A549 (cell line): ENCODE data around the gene MUC3A. TPM values are rescaled to one million over a fixed set of nuclear protein-coding genes. Genes with fewer than 3 reads are reported as not detected.
"Not testable (repeated sequence)": the region's sequence is repeated elsewhere in the genome, so short reads cannot be mapped to it uniquely, and the experiment has no call there.

ENCODE experiments used
- ATAC-seq, 2 experiments: fragments of 200-7000 bp in 1 of 2; fragments of >200 bp in 1 of 2; cut with Nextera tagmentation in 1 of 2; cut with Tn5 transposase in 1 of 2; 3 replicates each; pipeline versions ENCODE4 v1.8.0 to v1.9.1; 2018 to 2020; ENCODE audit warnings: mild to moderate bottlenecking in 1 of 2, moderate library complexity in 1 of 2
- CTCF ChIA-PET: fragments of 300-600 bp; sonication (Branson Sonifier 250); formaldehyde crosslinking; extraction: SDS; loops from one replicate; lab custom pipeline; 2021; ENCODE audit warnings: antibody characterized with exemption, inconsistent platforms; lab: Yijun Ruan, JAX
- POLR2A ChIA-PET: fragments of 350-600 bp; formaldehyde crosslinking; extraction: SDS; loops from one replicate; lab custom pipeline; 2021; ENCODE audit warnings: antibody characterized with exemption, inconsistent platforms; lab: Yijun Ruan, JAX
- DNase-seq, 2 experiments: peaks; one replicate each; pipeline versions ENCODE4 v3.0.0 to v3.0.0-alpha.2; 2011 to 2016; ENCODE audit warnings: low read depth in 1 of 2, low spot score in 1 of 2
- FAIRE-seq: peaks from 2 replicates; lab custom pipeline; 2011; peaks lifted over from hg19 to GRCh38; lab: Jason Lieb, UNC
- H3K27ac ChIP-seq, 2 experiments: fragments of >200 bp; sonication (Bioruptor Twin); formaldehyde crosslinking; 3 replicates each; pipeline ENCODE4 v1.5.1; 2016 to 2017
- H3K4me1 ChIP-seq: fragments of >200 bp; sonication (Bioruptor Twin); formaldehyde crosslinking; 3 replicates; pipeline ENCODE4 v1.6.1; 2016
- H3K4me2 ChIP-seq: fragments of >200 bp; sonication (Bioruptor Twin); formaldehyde crosslinking; 3 replicates; pipeline ENCODE4 v1.6.1; 2016
- H3K4me3 ChIP-seq: fragments of >200 bp; sonication (Bioruptor Twin); formaldehyde crosslinking; 3 replicates; pipeline ENCODE4 v1.5.1; 2016
- H3K9me3 ChIP-seq: fragments of >200 bp; sonication (Bioruptor Twin); formaldehyde crosslinking; 3 replicates; pipeline ENCODE4 v1.6.1; 2016
- BCL3 ChIP-seq: fragments of >200 bp; sonication (Bioruptor Twin); formaldehyde crosslinking; IDR thresholded peaks from 3 replicates; pipeline ENCODE4 v1.6.1; 2016
- CBX2 ChIP-seq: fragments of 200-600 bp; sonication (generic); IDR thresholded peaks from 2 replicates; pipeline ENCODE4 v1.6.1; 2016; ENCODE audit warnings: low read depth, mild to moderate bottlenecking, borderline replicate concordance
- CBX8 ChIP-seq: fragments of 200-600 bp; sonication (generic); IDR thresholded peaks from 2 replicates; pipeline ENCODE4 v1.6.1; 2016
- CHD2 ChIP-seq: fragments of 150-350 bp; IDR thresholded peaks from 2 replicates; pipeline ENCODE4 v1.6.1; 2014; ENCODE audit warnings: low read length; ENCODE audit not compliant: partially characterized antibody
- CTCF ChIP-seq: fragments of >200 bp; sonication (Bioruptor Twin); formaldehyde crosslinking; IDR thresholded peaks from 3 replicates; pipeline ENCODE4 v1.5.1; 2016
- E2F6 ChIP-seq: IDR thresholded peaks from 2 replicates; pipeline ENCODE4 v1.6.1; 2012; ENCODE audit warnings: low read depth, borderline replicate concordance
- EHF ChIP-seq: fragments of 250-450 bp; sonication (Bioruptor Pico); IDR thresholded peaks from 2 replicates; pipeline ENCODE4 v1.5.0; 2020; ENCODE audit warnings: mild to moderate bottlenecking
- EHMT2 ChIP-seq: fragments of 200-600 bp; sonication (generic); IDR thresholded peaks from 2 replicates; pipeline ENCODE4 v1.6.1; 2016; ENCODE audit warnings: antibody characterized with exemption, low read depth, mild to moderate bottlenecking, moderate library complexity
- EP300 ChIP-seq, 2 experiments: fragments of >200 bp; sonication (Bioruptor Twin); formaldehyde crosslinking; IDR thresholded peaks; 2 replicates in 1 of 2; 3 replicates in 1 of 2; pipeline ENCODE4 v1.6.1; 2016 to 2017
- ESRRA ChIP-seq: fragments of 150-350 bp; IDR thresholded peaks from 2 replicates; pipeline ENCODE4 v1.6.1; 2014; ENCODE audit warnings: mild to moderate bottlenecking, low read length, borderline replicate concordance
- GATA3 ChIP-seq: IDR thresholded peaks from 2 replicates; pipeline ENCODE4 v1.6.1; 2012; ENCODE audit warnings: borderline replicate concordance
- HDAC2 ChIP-seq: fragments of 200-600 bp; sonication (generic); IDR thresholded peaks from 2 replicates; pipeline ENCODE4 v1.6.1; 2016
- HEYL ChIP-seq: fragments of 250-450 bp; sonication (Bioruptor Pico); IDR thresholded peaks from 2 replicates; pipeline ENCODE4 v1.8.0; 2021; ENCODE audit warnings: mild to moderate bottlenecking, moderate library complexity
- JUN ChIP-seq, 2 experiments: fragments of >200 bp; sonication (Bioruptor Twin); formaldehyde crosslinking; IDR thresholded peaks; 2 replicates in 1 of 2; 3 replicates in 1 of 2; pipeline ENCODE4 v1.6.1; 2016 to 2017
- JUNB ChIP-seq: fragments of >200 bp; sonication (Bioruptor Twin); formaldehyde crosslinking; IDR thresholded peaks from 2 replicates; pipeline ENCODE4 v1.6.1; 2016
- KDM5A ChIP-seq: fragments of 200-600 bp; sonication (generic); IDR thresholded peaks from 2 replicates; pipeline ENCODE4 v1.6.1; 2016; ENCODE audit warnings: antibody characterized with exemption, mild to moderate bottlenecking
- MAFK ChIP-seq: fragments of 450-650 bp; IDR thresholded peaks from 2 replicates; pipeline ENCODE4 v1.6.1; 2014; ENCODE audit not compliant: partially characterized antibody
- NPAS2 ChIP-seq: fragments of 250-450 bp; sonication (Bioruptor Pico); IDR thresholded peaks from 2 replicates; pipeline ENCODE4 v1.8.0; 2022; ENCODE audit warnings: mild to moderate bottlenecking, moderate library complexity, borderline replicate concordance
- PHF8 ChIP-seq: fragments of 200-600 bp; sonication (generic); IDR thresholded peaks from 2 replicates; pipeline ENCODE4 v1.6.1; 2016; ENCODE audit warnings: low read depth, mild to moderate bottlenecking, antibody characterized with exemption, moderate library complexity, borderline replicate concordance
- RAD21 ChIP-seq, 2 experiments: fragments of >200 bp in 1 of 2; sonication (Bioruptor Twin) in 1 of 2; formaldehyde crosslinking in 1 of 2; IDR thresholded peaks in 1 of 2; conservative IDR thresholded peaks in 1 of 2; 2 replicates in 1 of 2; 3 replicates in 1 of 2; pipeline ENCODE4 v1.6.1; 2012 to 2018; ENCODE audit warnings: inconsistent platforms in 1 of 2
- RNF2 ChIP-seq: fragments of 200-600 bp; sonication (generic); IDR thresholded peaks from 2 replicates; pipeline ENCODE4 v1.6.1; 2016; ENCODE audit warnings: low read depth, mild to moderate bottlenecking, antibody characterized with exemption, moderate library complexity, borderline replicate concordance
- TFCP2L1 ChIP-seq: fragments of 250-450 bp; sonication (Bioruptor Pico); IDR thresholded peaks from 2 replicates; pipeline ENCODE4 v1.5.0; 2021; ENCODE audit warnings: mild to moderate bottlenecking
- TP53 ChIP-seq: fragments of 250-450 bp; sonication (Bioruptor Pico); IDR thresholded peaks from 2 replicates; pipeline ENCODE4 v1.5.0; 2021; ENCODE audit warnings: mild to moderate bottlenecking, moderate library complexity
- ZFP36 ChIP-seq: fragments of 450-650 bp; IDR thresholded peaks from 2 replicates; pipeline ENCODE4 v1.6.1; 2014; ENCODE audit warnings: borderline replicate concordance; ENCODE audit not compliant: partially characterized antibody
- WGBS: methylation state at CpG from one replicate; pipeline ENCODE4 v1.1.6; 2017; ENCODE audit errors: missing lambda C conversion rate; 5-methylcytosine and 5-hydroxymethylcytosine counted together
- polyA plus RNA-seq, 4 experiments: library from polyadenylated mRNA; depleted of rRNA in 3 of 4; stranded (reverse); fragments of >200 nt; fragmentation: RNase III in 1 of 4; extraction: RNeasy Plus Mini Kit Qiagen cat#74134 plus additional on column Dnase treatment in 1 of 4; gene quantifications; 2 replicates in 3 of 4; 3 replicates in 1 of 4; pipeline ENCODE4 v1.2.3, GENCODE V29; 2011 to 2017
- TF ChIP-seq, protein P1 (sequence below): fragments of 250-450 bp; sonication (Bioruptor Pico); IDR thresholded peaks from 2 replicates; pipeline ENCODE4 v1.5.0; 2021; ENCODE audit warnings: mild to moderate bottlenecking, moderate library complexity, borderline replicate concordance
- TF ChIP-seq, protein P2 (sequence below): fragments of 150-350 bp; IDR thresholded peaks from 2 replicates; pipeline ENCODE4 v1.6.1; 2014; ENCODE audit warnings: low read depth, mild to moderate bottlenecking, low read length
- TF ChIP-seq, protein P3 (sequence below): fragments of >200 bp; sonication (Bioruptor Twin); formaldehyde crosslinking; IDR thresholded peaks from 2 replicates; pipeline ENCODE4 v1.6.1; 2016
- TF ChIP-seq, protein P4 (sequence below): IDR thresholded peaks from 2 replicates; pipeline ENCODE4 v1.6.1; 2012

The MUC3A gene
- polyA plus RNA-seq, 2 of the 4 experiments (the other 2 are of a cell fraction), result 4.0 to 6.9 TPM

DNA sequence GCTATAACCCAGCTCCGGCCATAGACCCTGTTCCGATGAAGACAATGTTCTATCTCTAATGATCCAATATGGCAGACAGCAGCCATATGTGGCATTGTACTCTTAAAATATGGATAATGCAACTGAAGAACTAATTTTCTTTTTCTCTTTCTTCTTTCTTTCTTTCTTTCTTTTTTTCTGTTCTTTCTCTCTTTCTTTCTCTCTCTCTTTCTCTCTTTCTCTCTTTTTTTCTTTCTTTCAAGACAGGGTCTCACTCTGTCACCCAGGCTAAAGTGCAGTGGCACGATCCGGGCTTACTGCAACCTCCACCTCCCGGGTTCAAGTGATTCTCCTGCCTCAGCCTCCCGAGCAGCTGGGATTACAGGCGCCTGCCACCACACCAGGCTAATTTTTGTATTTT is 13.2 kb upstream of the MUC3A start:
- H3K4me1 ChIP-seq, DNase-seq, H3K27ac ChIP-seq, POLR2A ChIA-PET, FAIRE-seq, H3K4me2 ChIP-seq, ATAC-seq, H3K4me3 ChIP-seq: not testable (repeated sequence)
- 74% methylated on average over 7 of the region's 7 CpGs for WGBS
- CTCF ChIA-PET, result interaction anchor here (0.6 kb wide), 1 partner anchor 389 kb away, joined by 3 read pairs; no protein-coding TSS in a partner anchor
- H3K9me3 ChIP-seq, result peaks cover 46% of the 10 kb centered on the region

DNA sequence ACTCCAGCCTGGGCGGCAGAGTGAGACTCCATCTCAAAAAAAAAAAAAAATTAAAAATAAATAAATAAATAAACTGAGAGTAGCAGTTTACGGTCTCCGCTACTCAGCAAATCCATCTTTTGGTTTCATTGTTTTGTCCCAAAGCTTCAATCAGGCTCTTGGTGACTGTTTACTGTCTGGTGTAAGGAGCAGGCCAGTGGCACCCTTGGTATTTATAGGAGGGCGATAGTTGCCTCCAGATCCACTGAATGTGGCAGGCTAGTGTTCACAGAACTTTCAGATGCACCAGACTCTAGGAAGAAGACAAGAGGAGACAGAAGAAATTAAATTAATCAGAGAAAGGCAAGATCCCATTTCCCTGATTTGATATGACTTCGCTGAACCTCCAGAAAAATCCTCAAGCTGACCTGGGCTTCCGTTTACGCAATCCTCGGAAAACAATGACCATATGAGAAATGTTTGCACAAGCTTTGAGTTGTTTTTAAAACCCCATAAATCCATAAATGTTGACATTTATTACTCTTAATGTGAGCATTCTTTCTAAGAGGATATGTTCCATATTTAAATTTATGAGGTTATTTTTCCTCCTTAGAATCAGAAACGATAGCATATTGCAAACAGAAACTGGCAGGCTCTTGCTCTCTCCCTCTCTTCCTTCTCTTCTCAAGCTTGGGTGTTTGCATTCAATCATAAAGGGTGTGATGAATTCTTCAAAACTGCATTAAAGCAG is 7.1 kb upstream of the MUC3A start:
- peak; percentile 84 for FAIRE-seq
- CTCF ChIA-PET, result interaction anchor here (0.6 to 1.0 kb wide), 3 partner anchors 9 to 48 kb away, joined by 3 read pairs; no protein-coding TSS in a partner anchor
- TF ChIP-seq JUN (IDR thresholded peaks at IDR 0.05) (peak; percentile 88 to 92; a peak in 4 of 5 replicates), RNF2 (no peak), PHF8 (no peak), HDAC2 (no peak), TFCP2L1 (CRISPR knock-in tag) (no peak), EP300 (IDR thresholded peaks at IDR 0.05) (no peak), CBX2 (no peak), HEYL (CRISPR knock-in tag) (no peak), KDM5A (no peak), CHD2 (no peak), CTCF (no peak), EHF (CRISPR knock-in tag) (no peak), BCL3 (peak; percentile 92; the same call in 2 of the 3 replicates), RAD21 (conservative IDR thresholded peaks at IDR 0.05 in 1 of 2, IDR thresholded peaks at IDR 0.05 in 1 of 2) (no peak), TP53 (CRISPR knock-in tag) (no peak), E2F6 (peak; percentile 27; the same call in 1 of the 2 replicates), NPAS2 (CRISPR knock-in tag) (no peak), CBX8 (no peak), EHMT2 (no peak), MAFK (no peak), GATA3 (peak; percentile 96), JUNB (peak; percentile 84), ZFP36 (peak; percentile 74), ESRRA (no peak)
- TF ChIP-seq, protein P1, sequence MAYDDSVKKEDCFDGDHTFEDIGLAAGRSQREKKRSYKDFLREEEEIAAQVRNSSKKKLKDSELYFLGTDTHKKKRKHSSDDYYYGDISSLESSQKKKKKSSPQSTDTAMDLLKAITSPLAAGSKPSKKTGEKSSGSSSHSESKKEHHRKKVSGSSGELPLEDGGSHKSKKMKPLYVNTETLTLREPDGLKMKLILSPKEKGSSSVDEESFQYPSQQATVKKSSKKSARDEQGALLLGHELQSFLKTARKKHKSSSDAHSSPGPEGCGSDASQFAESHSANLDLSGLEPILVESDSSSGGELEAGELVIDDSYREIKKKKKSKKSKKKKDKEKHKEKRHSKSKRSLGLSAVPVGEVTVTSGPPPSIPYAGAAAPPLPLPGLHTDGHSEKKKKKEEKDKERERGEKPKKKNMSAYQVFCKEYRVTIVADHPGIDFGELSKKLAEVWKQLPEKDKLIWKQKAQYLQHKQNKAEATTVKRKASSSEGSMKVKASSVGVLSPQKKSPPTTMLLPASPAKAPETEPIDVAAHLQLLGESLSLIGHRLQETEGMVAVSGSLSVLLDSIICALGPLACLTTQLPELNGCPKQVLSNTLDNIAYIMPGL (CRISPR knock-in tag), result no peak
- TF ChIP-seq, protein P2, sequence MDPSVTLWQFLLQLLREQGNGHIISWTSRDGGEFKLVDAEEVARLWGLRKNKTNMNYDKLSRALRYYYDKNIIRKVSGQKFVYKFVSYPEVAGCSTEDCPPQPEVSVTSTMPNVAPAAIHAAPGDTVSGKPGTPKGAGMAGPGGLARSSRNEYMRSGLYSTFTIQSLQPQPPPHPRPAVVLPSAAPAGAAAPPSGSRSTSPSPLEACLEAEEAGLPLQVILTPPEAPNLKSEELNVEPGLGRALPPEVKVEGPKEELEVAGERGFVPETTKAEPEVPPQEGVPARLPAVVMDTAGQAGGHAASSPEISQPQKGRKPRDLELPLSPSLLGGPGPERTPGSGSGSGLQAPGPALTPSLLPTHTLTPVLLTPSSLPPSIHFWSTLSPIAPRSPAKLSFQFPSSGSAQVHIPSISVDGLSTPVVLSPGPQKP, result no peak
- TF ChIP-seq, protein P3, sequence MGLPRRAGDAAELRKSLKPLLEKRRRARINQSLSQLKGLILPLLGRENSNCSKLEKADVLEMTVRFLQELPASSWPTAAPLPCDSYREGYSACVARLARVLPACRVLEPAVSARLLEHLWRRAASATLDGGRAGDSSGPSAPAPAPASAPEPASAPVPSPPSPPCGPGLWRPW, result peak; percentile 81
- TF ChIP-seq, protein P4, sequence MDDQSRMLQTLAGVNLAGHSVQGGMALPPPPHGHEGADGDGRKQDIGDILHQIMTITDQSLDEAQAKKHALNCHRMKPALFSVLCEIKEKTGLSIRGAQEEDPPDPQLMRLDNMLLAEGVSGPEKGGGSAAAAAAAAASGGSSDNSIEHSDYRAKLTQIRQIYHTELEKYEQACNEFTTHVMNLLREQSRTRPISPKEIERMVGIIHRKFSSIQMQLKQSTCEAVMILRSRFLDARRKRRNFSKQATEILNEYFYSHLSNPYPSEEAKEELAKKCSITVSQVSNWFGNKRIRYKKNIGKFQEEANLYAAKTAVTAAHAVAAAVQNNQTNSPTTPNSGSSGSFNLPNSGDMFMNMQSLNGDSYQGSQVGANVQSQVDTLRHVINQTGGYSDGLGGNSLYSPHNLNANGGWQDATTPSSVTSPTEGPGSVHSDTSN, result peak; percentile 74

More for the DNA sequence above, 7.1 kb upstream of the MUC3A start:
- 30% methylated on average over 9 of the region's 9 CpGs for WGBS
- Histone ChIP-seq H3K27ac (0 out of 6 replicates have a peak overlapping the region, but pooled peaks of 1 of the 2 experiments have one; percentile 8), H3K4me3 (no peak overlapping the region), H3K4me2 (peak overlapping the region; percentile 70), H3K9me3 (peaks cover 26% of the 10 kb centered on the region), H3K4me1 (peaks cover 14% of the 10 kb centered on the region)
- DNase-seq, result peak in 1 of 2 experiments; percentile 87
- POLR2A ChIA-PET, result interaction anchor here (1.5 kb wide), 1 partner anchor 53 kb away, joined by 6 read pairs; the partner anchor contains the start of gene UFSP1
- peak; percentile 63 to 74; a peak in 5 of 6 replicates for ATAC-seq
